Esophagus mucosa (tissue), 1 donor: ENCODE measurements around the gene MMP17. TPM values are rescaled to one million over a fixed set of nuclear protein-coding genes. Genes with fewer than 3 reads are reported as not detected.
A peak's percentile ranks its signal among the peaks of the same experiment; 100 is the strongest.
"Not testable (repeated sequence)": the region's sequence is repeated elsewhere in the genome, so short reads cannot be mapped to it uniquely, and the experiment has no call there.

Experiments
- ATAC-seq: fragments of 200-7000 bp; cut with Tn5 transposase; one replicate; pipeline ENCODE4 v1.9.1; 2020
- total RNA-seq: library from RNA; stranded (reverse); gene quantifications from one replicate; pipeline ENCODE4 v1.2.4, GENCODE V29; 2023
- donor health status: DM: yes; HTN: yes; CAD: no.

Gene MMP17
- total RNA-seq, 1 donor from 2014 or later: 2.2 TPM

GRCh38 chr12:131800594-131801135 lies 27.5 kb upstream of the MMP17 start:
- no peak for ATAC-seq

GRCh38 chr12:131801254-131801866 lies 26.8 kb upstream of the MMP17 start:
- no peak for ATAC-seq

DNA sequence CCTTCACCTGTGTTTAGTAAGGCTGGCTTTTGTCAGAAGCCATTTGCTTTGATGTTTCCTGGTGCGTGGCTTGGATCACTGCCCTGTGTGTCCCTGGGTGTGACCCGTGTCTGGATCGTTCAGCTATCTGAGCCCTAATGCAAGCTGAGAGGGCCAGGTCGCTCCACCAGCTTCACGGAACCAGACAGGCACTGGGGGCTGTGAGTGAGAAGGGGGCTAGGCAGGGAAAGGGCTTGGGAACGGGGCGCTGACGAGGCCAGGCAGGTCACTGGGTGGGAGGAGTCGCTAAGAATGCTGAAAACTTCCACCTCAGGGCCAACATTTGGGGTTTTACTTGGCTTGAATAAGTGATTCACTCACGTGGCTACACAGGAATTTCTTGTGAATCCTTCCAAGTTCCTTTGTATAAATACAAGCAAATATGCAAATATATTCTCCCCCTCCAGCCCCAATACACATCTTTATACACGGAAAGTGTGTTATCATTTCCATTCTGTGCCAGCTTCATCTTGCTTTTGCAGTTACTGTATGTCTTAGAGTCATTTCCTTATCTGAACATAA lies 24.2 kb upstream of the MMP17 start:
- peak; percentile 49 for ATAC-seq

DNA sequence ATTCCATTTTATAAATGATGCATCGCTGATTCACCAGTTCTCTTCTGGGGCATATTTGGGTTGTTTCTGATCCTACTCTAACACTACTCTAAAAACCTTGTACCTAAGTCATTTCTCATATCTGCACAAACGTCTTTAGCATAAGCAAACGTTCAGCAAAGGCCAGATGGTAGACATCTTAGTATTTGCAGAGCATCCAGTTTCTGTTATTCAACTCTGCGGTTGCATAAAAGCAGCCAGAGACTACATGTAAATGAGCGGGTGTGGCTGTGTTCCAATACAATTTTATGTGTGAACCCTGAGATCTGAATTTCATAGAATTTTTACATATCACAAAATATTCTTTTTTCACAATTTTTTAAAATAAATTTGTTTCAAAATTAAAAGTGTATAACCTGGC lies 22.8 kb upstream of the MMP17 start:
- no peak for ATAC-seq

DNA sequence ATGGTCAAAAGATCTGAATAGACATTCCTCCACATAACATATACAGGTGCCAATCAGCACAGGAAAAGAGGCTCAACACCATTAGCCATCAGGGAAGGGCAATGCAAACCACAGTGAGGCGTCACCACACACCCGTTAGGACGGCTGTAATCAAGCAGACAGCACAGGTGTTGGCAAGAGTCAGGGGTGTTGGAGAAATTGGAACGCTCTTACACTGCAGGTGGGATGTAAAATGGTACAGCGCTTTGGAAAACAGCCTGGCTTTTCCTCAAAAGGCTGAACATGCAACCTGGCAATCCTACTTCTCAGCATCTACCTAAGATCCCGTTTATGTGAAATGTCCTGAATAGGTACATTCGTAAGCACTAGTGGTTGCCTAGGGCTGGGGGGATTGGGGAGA lies 21.5 kb upstream of the MMP17 start:
- no peak for ATAC-seq

DNA sequence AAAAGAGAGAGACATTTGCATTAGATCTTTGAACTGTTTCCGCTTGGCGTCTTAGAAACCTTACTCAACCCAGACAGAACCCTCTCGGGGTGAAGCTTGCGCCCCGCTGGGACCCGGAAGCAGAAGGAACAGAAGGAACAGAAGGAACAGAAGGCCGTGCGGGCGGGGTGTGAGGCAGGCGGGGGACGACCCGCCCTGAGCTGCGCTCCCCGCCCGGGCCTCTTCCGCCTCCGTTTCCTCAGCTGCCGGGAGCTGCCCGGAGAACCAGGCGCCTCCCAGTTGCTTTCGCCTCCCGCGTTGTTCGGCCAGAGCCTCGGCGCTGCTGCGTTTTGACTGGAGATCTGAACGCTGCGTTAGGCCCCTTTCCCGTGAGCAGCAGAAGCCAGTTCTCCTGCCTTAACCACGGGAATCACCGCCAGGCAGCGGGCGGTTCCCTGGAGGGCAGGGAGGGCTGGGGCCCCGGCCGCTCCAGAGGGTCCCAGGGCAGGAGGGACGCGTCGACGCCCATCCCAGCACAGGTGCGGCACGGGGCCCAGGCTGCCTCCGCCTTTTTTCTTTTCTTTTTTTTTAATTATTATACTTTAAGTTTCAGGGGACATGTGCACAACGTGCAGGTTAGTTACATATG lies 19.3 kb upstream of the MMP17 start:
- ATAC-seq: peak; percentile 47

DNA sequence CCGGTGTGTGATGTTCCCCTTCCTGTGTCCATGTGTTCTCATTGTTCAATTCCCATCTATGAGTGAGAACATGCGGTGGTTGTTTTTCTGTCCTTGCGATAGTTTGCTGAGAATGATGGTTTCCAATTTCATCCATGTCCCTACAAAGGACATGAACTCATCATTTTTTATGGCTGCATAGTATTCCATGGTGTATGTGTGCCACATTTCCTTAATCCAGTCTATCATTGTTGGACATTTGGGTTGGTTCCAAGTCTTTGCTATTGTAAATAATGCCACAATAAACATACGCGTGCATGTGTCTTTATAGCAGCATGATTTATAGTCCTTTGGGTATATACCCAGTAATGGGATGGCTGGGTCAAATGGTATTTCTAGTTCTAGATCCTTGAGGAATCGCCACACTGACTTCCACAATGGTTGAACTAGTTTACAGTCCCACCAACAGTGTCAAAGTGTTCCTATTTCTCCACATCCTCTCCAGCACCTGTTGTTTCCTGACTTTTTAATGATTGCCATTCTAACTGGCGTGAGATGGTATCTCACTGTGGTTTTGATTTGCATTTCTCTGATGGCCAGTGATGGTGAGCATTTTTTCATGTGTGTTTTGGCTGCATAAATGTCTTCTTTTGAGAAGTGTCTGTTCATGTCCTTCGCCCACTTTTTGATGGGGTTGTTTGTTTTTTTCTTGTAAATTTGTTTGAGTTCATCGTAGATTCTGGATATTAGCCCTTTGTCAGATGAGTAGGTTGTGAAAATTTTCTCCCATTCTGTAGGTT lies 18.5 kb upstream of the MMP17 start:
- ATAC-seq: not testable (repeated sequence)

DNA sequence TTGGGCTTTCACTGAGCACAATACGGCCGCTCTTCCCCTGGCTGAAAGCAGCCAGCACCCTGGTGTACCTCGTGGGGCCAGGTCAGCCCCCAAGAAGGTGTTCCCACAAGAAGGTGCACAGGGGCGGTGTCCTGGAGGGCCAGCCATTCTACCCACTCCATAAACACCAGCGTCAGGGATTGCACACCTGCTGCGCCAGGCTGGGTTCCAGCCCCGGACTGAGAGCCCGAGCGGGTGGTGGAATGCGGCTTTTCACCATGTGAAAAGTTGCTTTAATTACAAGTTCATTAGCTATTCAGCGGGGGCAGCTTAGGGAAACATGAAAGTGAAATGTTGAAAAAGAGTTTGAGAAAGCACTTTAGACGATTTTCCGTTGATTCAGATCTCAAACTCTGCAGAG lies 17.5 kb upstream of the MMP17 start:
- ATAC-seq: no peak

DNA sequence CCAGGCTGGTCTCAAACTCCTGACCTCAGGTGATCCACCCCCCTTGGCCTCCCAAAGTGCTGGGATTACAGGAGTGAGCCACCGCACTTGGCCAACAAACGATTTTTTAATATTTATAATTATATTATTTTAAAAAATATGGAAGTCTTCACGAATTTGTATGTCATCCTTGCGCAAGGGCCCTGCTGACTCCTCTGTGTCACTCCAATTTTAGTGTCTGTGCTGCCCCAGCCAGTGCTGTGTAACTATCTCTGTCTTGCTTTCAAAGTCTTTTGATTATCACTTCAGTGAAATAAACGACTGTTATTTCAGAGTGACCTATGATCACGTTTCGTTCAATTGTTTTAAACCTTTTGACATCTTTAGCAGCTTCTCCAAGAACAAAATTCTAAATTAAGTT lies 13.1 kb upstream of the MMP17 start:
- ATAC-seq: no peak

DNA sequence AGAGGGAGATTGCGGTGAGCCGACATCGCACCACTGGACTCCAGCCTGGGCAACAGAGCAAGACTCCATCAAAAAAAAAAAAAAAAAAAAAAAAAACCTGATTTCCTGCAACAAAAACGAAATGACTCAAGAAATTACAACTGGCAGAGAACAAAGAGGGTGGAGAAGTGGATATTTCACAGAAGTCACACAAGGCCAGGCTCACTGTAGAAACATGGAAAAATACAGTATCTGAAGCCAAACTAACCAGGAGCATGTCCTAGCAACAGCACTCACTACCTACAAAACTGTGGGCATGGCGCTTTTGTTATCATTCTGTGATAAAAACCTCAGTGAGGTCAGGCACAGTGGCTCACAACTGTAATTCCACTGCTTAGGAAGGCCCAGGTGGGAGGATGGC lies 11.7 kb upstream of the MMP17 start:
- ATAC-seq: no peak

- no peak for ATAC-seq
These were observed 11.0 kb upstream of the MMP17 start for GRCh38 chr12:131817241-131817640.

GRCh38 chr12:131818821-131819585 lies 9.2 kb upstream of the MMP17 start:
- no peak for ATAC-seq

GRCh38 chr12:131824450-131824849 lies 3.7 kb upstream of the MMP17 start:
- no peak for ATAC-seq

DNA sequence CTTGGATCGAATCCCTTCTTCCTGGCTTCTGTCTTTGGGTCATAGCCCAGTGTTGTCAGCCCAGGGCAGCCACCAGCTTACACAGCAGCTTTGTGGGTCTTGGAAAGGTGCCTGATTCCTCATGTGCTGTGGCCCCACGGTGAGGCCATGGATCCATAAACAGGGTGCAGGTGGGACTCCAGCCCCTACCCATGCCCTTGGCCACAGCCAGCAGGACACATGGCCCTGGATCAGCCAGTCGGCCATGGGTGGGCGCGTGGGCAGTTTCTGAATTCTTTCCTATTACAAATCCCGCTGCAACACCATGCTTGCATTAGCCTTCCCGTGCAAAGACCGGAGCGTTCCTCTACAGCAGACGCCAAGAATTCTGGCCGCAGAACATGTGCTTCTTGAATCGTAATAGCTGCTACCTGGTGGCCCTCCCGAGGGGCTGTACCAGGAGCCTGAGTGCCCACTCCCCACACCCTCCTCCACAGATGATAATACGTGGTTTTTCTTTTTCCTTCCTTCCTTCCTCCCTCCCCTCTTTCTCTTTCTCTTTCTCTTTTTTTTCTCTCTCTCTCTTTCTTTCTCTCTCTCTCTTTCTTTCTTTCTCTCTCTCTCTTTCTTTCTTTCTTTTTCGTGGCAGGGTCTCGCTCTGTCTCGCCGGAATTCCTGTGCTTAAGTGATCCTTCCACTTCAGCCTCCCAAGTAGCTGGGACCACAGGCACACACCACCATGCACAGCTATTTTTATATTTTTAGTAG lies 2.9 kb upstream of the MMP17 start:
- ATAC-seq: no peak

GRCh38 chr12:131826097-131826928 lies 1.9 kb upstream of the MMP17 start:
- ATAC-seq: no peak

GRCh38 chr12:131828671-131829355 lies 620 bp downstream of the MMP17 start:
- no peak for ATAC-seq

DNA sequence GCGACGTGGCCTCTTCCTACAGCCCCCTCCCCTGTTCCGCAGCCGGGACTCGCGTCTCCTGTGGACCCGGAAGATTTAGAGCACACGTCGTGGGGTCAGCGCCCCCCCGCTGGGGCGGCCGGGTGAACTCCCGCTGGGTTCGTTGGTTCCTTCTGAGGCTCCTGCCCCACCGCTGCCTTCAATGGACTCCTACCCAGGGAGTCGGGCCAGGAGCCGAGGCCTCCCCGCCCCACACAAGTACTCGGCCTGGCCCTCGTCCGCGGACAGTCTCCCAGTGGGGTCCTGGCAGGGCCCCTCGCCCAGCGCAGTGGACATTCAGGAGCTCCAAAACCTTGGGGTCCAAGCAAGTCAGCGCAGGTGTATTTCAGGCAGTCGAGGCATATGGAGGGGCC lies 1.2 kb downstream of the MMP17 start:
- no peak for ATAC-seq

DNA sequence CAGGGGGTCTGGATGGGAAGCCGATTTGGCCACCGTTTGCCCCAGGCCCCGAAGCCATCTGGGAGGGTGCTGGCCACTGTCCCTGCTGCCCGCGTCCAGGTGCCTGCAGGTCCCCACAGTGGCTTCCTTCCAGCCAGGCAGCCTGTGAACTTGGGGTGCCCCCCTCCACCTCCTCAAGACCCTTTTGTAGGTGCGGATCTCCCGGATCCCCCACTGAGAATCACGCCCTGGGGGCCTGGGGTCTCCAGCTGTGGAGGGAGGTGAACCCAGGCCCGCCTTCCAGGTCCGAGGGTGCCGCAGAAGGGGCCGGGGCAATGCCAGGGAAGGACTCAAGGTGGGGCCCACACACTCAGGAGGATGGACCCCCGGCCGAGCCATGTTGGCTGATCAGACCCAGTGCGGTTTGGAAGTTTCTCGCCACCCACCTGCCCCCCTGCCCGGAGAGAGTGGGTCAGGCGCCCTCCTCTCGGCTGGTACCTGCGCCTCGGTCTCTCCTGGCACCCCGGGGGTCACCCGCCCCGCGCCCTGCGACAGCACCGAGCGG lies 1.7 kb downstream of the MMP17 start:
- peak; percentile 1 for ATAC-seq

DNA sequence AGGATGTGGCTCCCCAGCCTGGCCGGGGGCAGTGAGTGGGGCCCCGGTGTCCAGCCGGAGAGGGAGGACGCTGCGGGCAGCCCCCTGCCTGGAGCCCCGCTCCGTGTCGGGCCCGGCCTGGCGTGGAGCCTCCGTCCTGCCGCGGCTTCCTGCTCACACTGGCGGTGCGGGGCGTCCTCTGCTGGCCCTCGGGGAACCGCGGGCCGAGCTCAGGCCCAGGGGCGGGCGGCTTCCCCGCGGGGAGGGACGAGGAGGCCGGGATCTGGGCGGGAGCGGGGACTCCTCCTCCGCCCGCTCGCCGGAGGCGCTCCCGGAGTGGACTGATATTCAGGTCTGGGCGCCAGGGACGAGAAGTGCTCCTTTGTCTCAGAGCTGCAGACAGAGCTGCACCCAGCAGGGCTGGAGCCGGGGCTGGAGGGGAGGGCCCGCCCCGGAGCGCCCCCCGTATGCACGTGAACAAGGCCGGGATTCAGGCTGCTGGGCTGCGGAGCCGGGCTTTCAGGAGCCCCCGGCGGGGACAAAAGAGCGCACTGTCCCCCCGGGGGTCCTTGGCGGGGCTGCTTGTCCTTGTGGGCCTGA lies 2.2 kb downstream of the MMP17 start:
- ATAC-seq: peak; percentile 83
